B cell (primary cell): ENCODE results near the gene FLT3LG. TPM values are rescaled to one million over a fixed set of nuclear protein-coding genes. Genes with fewer than 3 reads are reported as not detected.
A peak's percentile ranks its signal among the peaks of the same experiment; 100 is the strongest.

Experiments
- ATAC-seq: fragments of 200-7000 bp; cut with Tn5 transposase; one replicate; pipeline ENCODE4 v1.10.0; 2021; ENCODE audit warnings: low read depth, mild to moderate bottlenecking, moderate number of reproducible peaks, moderate library complexity
- CTCF ChIA-PET: fragments of 350-600 bp; sonication (Branson Sonifier 250); formaldehyde crosslinking; loops from one replicate; lab custom pipeline; 2021; ENCODE audit warnings: antibody characterized with exemption, inconsistent platforms; lab: Charles Lee
- POLR2A ChIA-PET: fragments of 350-600 bp; sonication (Branson Sonifier 250); formaldehyde crosslinking; loops from one replicate; lab custom pipeline; 2021; ENCODE audit warnings: antibody characterized with exemption; lab: Charles Lee
- DNase-seq: peaks from one replicate; pipeline ENCODE4 v3.0.0; 2013
- H2AFZ ChIP-seq: 2 replicates; pipeline ENCODE4 v1.6.1; 2012; ENCODE audit warnings: mild to moderate bottlenecking, low read depth, low read length; ENCODE audit not compliant: insufficient read depth, poor library complexity, severe bottlenecking
- H3K27ac ChIP-seq, 2 donors: 1 replicate in 1 of 2; 2 replicates in 1 of 2; pipeline ENCODE4 v1.5.1; 2012 to 2013; ENCODE audit warnings: low read length in 2 of 2, mild to moderate bottlenecking in 2 of 2, moderate library complexity in 1 of 2
- H3K27me3 ChIP-seq, 4 experiments: fragments of 200-600 bp in 1 of 4; sonication (generic) in 1 of 4; replicated peaks in 1 of 4; 1 replicate in 2 of 4; 2 replicates in 2 of 4; pipeline versions ENCODE4 v1.6.1 to v1.7.0; 2013 to 2016; ENCODE audit warnings: low read length in 3 of 4, mild to moderate bottlenecking in 2 of 4, mixed read lengths in 1 of 4, moderate library complexity in 1 of 4; ENCODE audit not compliant: insufficient read depth in 4 of 4, control insufficient read depth in 3 of 4; ENCODE audit errors: control extremely low read depth in 1 of 4
- H3K36me3 ChIP-seq, 2 experiments: replicated peaks in 1 of 2; 1 replicate in 1 of 2; 2 replicates in 1 of 2; pipeline versions ENCODE4 v1.6.1 to v1.7.1; 2013; ENCODE audit warnings: low read length in 1 of 2; ENCODE audit not compliant: insufficient read depth in 2 of 2, control insufficient read depth in 1 of 2; ENCODE audit errors: control extremely low read depth in 1 of 2, extremely low read depth in 1 of 2
- H3K4me1 ChIP-seq, 2 donors: fragments of 200-600 bp in 1 of 2; sonication (generic) in 1 of 2; 1 replicate in 1 of 2; 2 replicates in 1 of 2; pipeline versions ENCODE4 v1.5.1 to v1.6.1; 2013 to 2017; ENCODE audit warnings: low read length in 2 of 2; ENCODE audit not compliant: control insufficient read depth in 2 of 2, insufficient read depth in 2 of 2
- H3K4me2 ChIP-seq: replicated peaks from 2 replicates; pipeline ENCODE3; 2012; ENCODE audit warnings: mild to moderate bottlenecking, low read depth, low read length; ENCODE audit not compliant: poor library complexity, severe bottlenecking
- H3K4me3 ChIP-seq, 5 experiments: fragments of 200-600 bp in 1 of 5; sonication (generic) in 1 of 5; 1 replicate in 3 of 5; 2 replicates in 2 of 5; pipeline versions ENCODE4 v1.5.1 to v1.7.0; 2011 to 2016; ENCODE audit warnings: low read length in 4 of 5, mild to moderate bottlenecking in 4 of 5, low read depth in 2 of 5, control low read depth in 1 of 5, moderate library complexity in 1 of 5; ENCODE audit not compliant: insufficient read depth in 1 of 5; ENCODE audit errors: control extremely low read depth in 1 of 5, extremely low read depth in 1 of 5
- H3K79me2 ChIP-seq: fragments of 200-600 bp; sonication (generic); one replicate; pipeline ENCODE4 v1.6.0; 2016; ENCODE audit warnings: low read length; ENCODE audit not compliant: control insufficient read depth, insufficient read depth
- H3K9ac ChIP-seq: fragments of 200-600 bp; sonication (generic); 2 replicates; pipeline ENCODE4 v1.6.1; 2017; ENCODE audit warnings: mild to moderate bottlenecking, low read length, moderate library complexity
- H3K9me3 ChIP-seq, 3 donors: one replicate each; pipeline versions ENCODE4 v1.6.1 to v1.7.1; 2013; ENCODE audit warnings: low read length in 2 of 3; ENCODE audit not compliant: control insufficient read depth in 2 of 3, insufficient read depth in 1 of 3; ENCODE audit errors: control extremely low read depth in 1 of 3
- H4K20me1 ChIP-seq: 2 replicates; pipeline ENCODE4 v1.6.0; 2012; ENCODE audit warnings: mild to moderate bottlenecking, low read length; ENCODE audit not compliant: insufficient read depth, control insufficient read depth, poor library complexity, severe bottlenecking
- H3K27ac Mint-ChIP-seq: one replicate; pipeline ENCODE4 v1.8.0; 2021; ENCODE audit warnings: mixed read lengths
- H3K27me3 Mint-ChIP-seq: one replicate; pipeline ENCODE4 v1.8.0; 2021; ENCODE audit warnings: mixed read lengths
- H3K4me1 Mint-ChIP-seq: one replicate; pipeline ENCODE4 v1.8.0; 2021; ENCODE audit warnings: mixed read lengths
- H3K4me3 Mint-ChIP-seq: one replicate; pipeline ENCODE4 v1.8.0; 2021; ENCODE audit warnings: mixed read lengths
- H3K9me3 Mint-ChIP-seq: one replicate; pipeline ENCODE4 v1.8.0; 2022; ENCODE audit warnings: mixed read lengths; ENCODE audit not compliant: insufficient read depth
- EZH2 ChIP-seq: IDR thresholded peaks from 2 replicates; pipeline ENCODE4 v1.6.1; 2012; ENCODE audit warnings: borderline replicate concordance, low read depth, mild to moderate bottlenecking, moderate library complexity, low read length; ENCODE audit not compliant: insufficient read depth, poor library complexity, severe bottlenecking
- WGBS: methylation state at CpG from one replicate; pipeline ENCODE4 v1.1.5; 2013; ENCODE audit warnings: missing lambda C conversion rate; ENCODE audit not compliant: insufficient coverage; 5-methylcytosine and 5-hydroxymethylcytosine counted together
- intact Hi-C: fragments of 100-400 bp; cut with micrococcal nuclease; formaldehyde crosslinking; loops from one replicate; pipeline ENCODE4 v1.10.0; 2022
- polyA plus RNA-seq: library from polyadenylated mRNA; depleted of rRNA; stranded (reverse); fragments of >200 nt; gene quantifications from 2 replicates; pipeline ENCODE4 v1.2.3, GENCODE V29; 2012
- total RNA-seq, 2 donors: library from RNA; stranded (reverse); fragments of 120-200 nt in 1 of 2; gene quantifications; 1 replicate in 1 of 2; 2 replicates in 1 of 2; pipeline versions ENCODE4 v1.2.3 to v1.2.4, GENCODE V29; 2013 to 2022
- TF ChIP-seq, protein P1 (sequence below): fragments of 200-600 bp; IDR thresholded peaks from one replicate; pipeline ENCODE4 v1.8.0; 2022; ENCODE audit warnings: antibody characterized with exemption, mild to moderate bottlenecking

FLT3LG gene
- total and polyA plus RNA-seq, 2 donors (not counting 1 experiment from before 2014, with no cell fraction given): 31.0 to 49.8 TPM

DNA sequence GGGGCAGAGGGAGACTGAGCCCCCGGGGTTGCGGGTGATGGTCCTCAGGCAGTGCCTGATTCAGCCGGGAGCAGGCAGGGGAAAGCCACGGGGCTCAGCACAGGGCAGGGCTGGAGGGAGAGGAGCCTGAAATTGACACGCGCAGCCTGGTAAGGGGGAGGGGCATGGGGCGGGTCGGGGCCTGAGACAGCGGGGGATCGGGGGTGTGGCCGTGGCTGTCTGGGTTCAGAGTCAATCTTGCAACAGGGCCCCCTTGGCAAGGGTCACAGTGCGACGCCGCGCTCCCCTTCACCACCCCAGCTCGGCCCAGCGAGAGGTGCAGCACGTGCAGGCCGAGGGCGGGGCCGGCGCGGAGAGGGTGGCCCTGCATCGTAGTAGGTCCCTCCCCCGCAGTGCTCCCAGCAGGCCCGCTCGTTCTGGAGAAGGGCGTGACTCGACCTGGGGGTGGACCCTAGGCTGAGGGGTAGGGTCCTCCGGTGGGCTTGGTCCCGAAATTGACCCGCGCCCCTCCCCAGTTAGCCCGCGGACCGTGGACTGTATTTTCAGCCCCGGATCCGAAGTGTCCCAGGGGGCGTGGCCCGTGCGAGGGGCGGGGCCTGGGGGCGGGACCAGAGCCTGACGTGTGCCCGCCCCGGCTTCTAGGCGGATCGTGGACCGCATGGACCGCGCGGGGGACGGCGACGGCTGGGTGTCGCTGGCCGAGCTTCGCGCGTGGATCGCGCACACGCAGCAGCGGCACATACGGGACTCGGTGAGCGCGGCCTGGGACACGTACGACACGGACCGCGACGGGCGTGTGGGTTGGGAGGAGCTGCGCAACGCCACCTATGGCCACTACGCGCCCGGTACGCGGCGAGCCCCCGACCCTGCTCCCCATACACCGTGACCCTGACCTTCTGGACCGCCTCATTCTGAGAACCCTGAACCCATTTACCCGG lies 59.8 kb downstream of the FLT3LG start:
- ChIA-PET POLR2A (interaction anchor here (0.6 to 1.2 kb wide), 4 partner anchors 10 to 38 kb away, joined by 3 to 6 read pairs (median 4); partner anchors contain the start of gene RPS11), CTCF (interaction anchor here (0.6 to 6.2 kb wide), 14 partner anchors 13 to 212 kb away, joined by 3 to 59 read pairs (median 4); partner anchors contain the start of gene FCGRT)
- Mint-ChIP-seq H3K4me3 (peak overlapping the region; percentile 86), H3K27ac (peak overlapping the region; percentile 27), H3K9me3 (no peaks in the 10 kb centered on the region), H3K4me1 (peaks cover 40% of the 10 kb centered on the region), H3K27me3 (no peaks in the 10 kb centered on the region)
- peaks cover 32 to 47% of the 10 kb centered on the region in 2 donors for H3K4me1 ChIP-seq
- peak overlapping the region; percentile 96 for H3K4me2 ChIP-seq
- peaks cover 0 to 6% (median 1%) of the 10 kb centered on the region in 4 experiments for H3K27me3 ChIP-seq
- H3K79me2 ChIP-seq: no peaks in the 10 kb centered on the region
- under 1% methylated on average over 84 of the region's 87 CpGs for WGBS
- peak overlapping the region; percentile 16 to 76 (median 61) for H3K4me3 ChIP-seq
- no peaks in the 10 kb centered on the region for H4K20me1 ChIP-seq
- intact Hi-C loops: no loop called here
- H2AFZ ChIP-seq: peak overlapping the region; percentile 93
- TF ChIP-seq, protein P1, sequence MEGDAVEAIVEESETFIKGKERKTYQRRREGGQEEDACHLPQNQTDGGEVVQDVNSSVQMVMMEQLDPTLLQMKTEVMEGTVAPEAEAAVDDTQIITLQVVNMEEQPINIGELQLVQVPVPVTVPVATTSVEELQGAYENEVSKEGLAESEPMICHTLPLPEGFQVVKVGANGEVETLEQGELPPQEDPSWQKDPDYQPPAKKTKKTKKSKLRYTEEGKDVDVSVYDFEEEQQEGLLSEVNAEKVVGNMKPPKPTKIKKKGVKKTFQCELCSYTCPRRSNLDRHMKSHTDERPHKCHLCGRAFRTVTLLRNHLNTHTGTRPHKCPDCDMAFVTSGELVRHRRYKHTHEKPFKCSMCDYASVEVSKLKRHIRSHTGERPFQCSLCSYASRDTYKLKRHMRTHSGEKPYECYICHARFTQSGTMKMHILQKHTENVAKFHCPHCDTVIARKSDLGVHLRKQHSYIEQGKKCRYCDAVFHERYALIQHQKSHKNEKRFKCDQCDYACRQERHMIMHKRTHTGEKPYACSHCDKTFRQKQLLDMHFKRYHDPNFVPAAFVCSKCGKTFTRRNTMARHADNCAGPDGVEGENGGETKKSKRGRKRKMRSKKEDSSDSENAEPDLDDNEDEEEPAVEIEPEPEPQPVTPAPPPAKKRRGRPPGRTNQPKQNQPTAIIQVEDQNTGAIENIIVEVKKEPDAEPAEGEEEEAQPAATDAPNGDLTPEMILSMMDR: peak; percentile 64
- TF ChIP-seq EZH2: no peak
- no peaks in the 10 kb centered on the region for H3K36me3 ChIP-seq
- ATAC-seq (peak; percentile 85), DNase-seq (peak; percentile 93)
- no peak overlapping the region for H3K27ac ChIP-seq
- H3K9ac ChIP-seq: peak overlapping the region; percentile 78
- no peaks in the 10 kb centered on the region for H3K9me3 ChIP-seq
